Lower lobe of right lung (tissue), 2 donors: ENCODE results near the gene RUNX1. TPM values are rescaled to one million over a fixed set of nuclear protein-coding genes. Genes with fewer than 3 reads are reported as not detected.

ENCODE experiments used
- ATAC-seq, 2 donors: fragments of 200-7000 bp; cut with Tn5 transposase; one replicate each; pipeline ENCODE4 v1.9.1; 2020 to 2022; ENCODE audit warnings: mild to moderate bottlenecking in 2 of 2, moderate library complexity in 2 of 2
- DNase-seq: peaks from one replicate; pipeline ENCODE4 v3.0.0-alpha.2; 2020
- H3K27ac ChIP-seq: fragments of 200-600 bp; one replicate; pipeline ENCODE4 v1.8.0; 2022
- H3K27me3 ChIP-seq: fragments of 200-600 bp; one replicate; pipeline ENCODE4 v1.8.0; 2022; ENCODE audit warnings: low read depth
- H3K36me3 ChIP-seq: fragments of 200-600 bp; one replicate; pipeline ENCODE4 v1.8.0; 2022; ENCODE audit warnings: mild to moderate bottlenecking
- H3K4me1 ChIP-seq: fragments of 200-600 bp; one replicate; pipeline ENCODE4 v1.8.0; 2022
- H3K4me3 ChIP-seq: fragments of 200-600 bp; one replicate; pipeline ENCODE4 v1.8.0; 2022; ENCODE audit warnings: mild to moderate bottlenecking
- H3K9me3 ChIP-seq: fragments of 200-600 bp; one replicate; pipeline ENCODE4 v1.8.0; 2022
- CTCF ChIP-seq: fragments of 200-600 bp; IDR thresholded peaks from one replicate; pipeline ENCODE4 v1.8.0; 2022; ENCODE audit warnings: antibody characterized with exemption, mild to moderate bottlenecking
- intact Hi-C: fragments of 100-400 bp; cut with DNase I; formaldehyde crosslinking; loops from one replicate; pipeline ENCODE4 v1.11.0; 2022
- total RNA-seq: library from RNA; stranded (reverse); fragmentation: NEBNext Ultra II Directional; extraction: Animal tissue kit (Norgen Biotek cat#: 25700); gene quantifications from one replicate; pipeline ENCODE4 v1.2.1, GENCODE V29; 2021
- donor health status: DM: no; HTN: yes; CAD: no; lungs with severe emphysema.

Gene RUNX1
- total RNA-seq, 1 donor from 2014 or later, result 110 TPM

GRCh38 chr21:34841154-34841553, 207.9 kb downstream of the RUNX1 start:
- no peak overlapping the region for H3K27ac ChIP-seq
- peaks cover 34% of the 10 kb centered on the region for H3K36me3 ChIP-seq
- no peak for DNase-seq
- H3K4me1 ChIP-seq, result peaks cover 85% of the 10 kb centered on the region
- no peak for TF ChIP-seq CTCF
- ATAC-seq, result no peak
- H3K4me3 ChIP-seq, result no peak overlapping the region
- no peaks in the 10 kb centered on the region for H3K27me3 ChIP-seq
- H3K9me3 ChIP-seq, result no peaks in the 10 kb centered on the region
- intact Hi-C loops, result no loop called here

DNA sequence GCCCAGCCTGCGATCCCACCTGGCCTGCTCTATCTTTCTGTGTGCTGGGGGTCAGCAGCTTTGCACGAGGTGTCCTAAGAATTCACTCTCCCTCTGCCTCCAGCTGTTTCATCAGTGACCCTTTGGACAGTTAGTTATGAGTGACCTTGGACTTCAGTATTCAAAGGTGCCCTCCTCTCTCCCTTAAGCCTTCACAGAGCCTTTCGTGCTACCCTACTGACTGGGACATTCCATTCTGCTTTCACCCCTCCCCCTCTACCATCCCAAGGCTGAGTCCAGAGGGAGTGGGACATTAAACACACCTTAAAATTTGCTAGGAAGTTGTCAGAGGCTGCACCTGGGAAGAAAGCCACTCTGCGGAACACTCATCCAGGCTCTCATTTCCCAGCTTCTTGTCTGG, 208.4 kb downstream of the RUNX1 start:
- ATAC-seq (no peak), DNase-seq (no peak)
- no peak overlapping the region for H3K27ac ChIP-seq
- no peak overlapping the region for H3K4me3 ChIP-seq
- no peaks in the 10 kb centered on the region for H3K27me3 ChIP-seq
- peaks cover 85% of the 10 kb centered on the region for H3K4me1 ChIP-seq
- intact Hi-C loops, result no loop called here
- no peak for TF ChIP-seq CTCF
- H3K9me3 ChIP-seq, result no peaks in the 10 kb centered on the region
- H3K36me3 ChIP-seq, result peaks cover 34% of the 10 kb centered on the region

GRCh38 chr21:34838956-34839820, 209.9 kb downstream of the RUNX1 start:
- DNase-seq, result no peak
- peaks cover 36% of the 10 kb centered on the region for H3K36me3 ChIP-seq

DNA sequence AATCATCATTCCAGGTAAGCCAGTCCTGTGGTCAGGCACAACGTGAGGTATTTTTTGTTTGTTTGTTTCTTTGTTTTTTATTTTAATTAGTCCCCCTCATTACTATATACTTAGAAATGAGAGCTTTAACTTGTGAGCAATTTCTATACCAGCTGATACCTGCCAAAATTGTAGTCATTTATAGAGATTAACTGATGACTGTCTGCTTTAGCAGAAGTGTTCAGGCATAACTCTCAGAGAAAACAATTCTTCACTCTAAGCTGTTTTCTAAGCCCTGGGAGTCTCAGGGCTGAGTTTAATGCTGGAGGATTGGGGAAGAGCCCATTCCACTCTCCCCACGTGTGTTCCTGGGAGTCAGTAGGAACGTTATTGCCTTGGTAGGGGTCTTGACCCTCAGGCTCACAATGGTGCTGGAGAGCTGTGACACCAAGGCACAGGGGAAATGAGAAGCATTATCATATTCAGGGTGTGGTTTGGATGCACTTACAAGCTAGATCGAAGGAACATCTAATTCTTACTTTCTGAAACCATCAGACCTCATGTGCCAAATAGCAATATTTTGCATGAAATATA, 212.1 kb downstream of the RUNX1 start:
- Histone ChIP-seq H3K36me3 (peaks cover 56% of the 10 kb centered on the region), H3K9me3 (no peaks in the 10 kb centered on the region), H3K4me1 (peaks cover 67% of the 10 kb centered on the region), H3K27me3 (no peaks in the 10 kb centered on the region), H3K4me3 (peak overlapping the region; percentile 36), H3K27ac (peak overlapping the region; percentile 74)
- TF ChIP-seq CTCF, result no peak
- intact Hi-C loops, result no loop called here
- ATAC-seq, result no peak
- DNase-seq, result no peak

More at GRCh38 chr21:34838956-34839820, 209.9 kb downstream of the RUNX1 start:
- Histone ChIP-seq H3K27me3 (no peaks in the 10 kb centered on the region), H3K4me1 (peaks cover 83% of the 10 kb centered on the region), H3K4me3 (no peak overlapping the region), H3K9me3 (no peaks in the 10 kb centered on the region), H3K27ac (peak overlapping the region; percentile 15)
- TF ChIP-seq CTCF, result no peak
- ATAC-seq, result peak in 1 of 2 donors; percentile 9
- intact Hi-C loops, result no loop called here

DNA sequence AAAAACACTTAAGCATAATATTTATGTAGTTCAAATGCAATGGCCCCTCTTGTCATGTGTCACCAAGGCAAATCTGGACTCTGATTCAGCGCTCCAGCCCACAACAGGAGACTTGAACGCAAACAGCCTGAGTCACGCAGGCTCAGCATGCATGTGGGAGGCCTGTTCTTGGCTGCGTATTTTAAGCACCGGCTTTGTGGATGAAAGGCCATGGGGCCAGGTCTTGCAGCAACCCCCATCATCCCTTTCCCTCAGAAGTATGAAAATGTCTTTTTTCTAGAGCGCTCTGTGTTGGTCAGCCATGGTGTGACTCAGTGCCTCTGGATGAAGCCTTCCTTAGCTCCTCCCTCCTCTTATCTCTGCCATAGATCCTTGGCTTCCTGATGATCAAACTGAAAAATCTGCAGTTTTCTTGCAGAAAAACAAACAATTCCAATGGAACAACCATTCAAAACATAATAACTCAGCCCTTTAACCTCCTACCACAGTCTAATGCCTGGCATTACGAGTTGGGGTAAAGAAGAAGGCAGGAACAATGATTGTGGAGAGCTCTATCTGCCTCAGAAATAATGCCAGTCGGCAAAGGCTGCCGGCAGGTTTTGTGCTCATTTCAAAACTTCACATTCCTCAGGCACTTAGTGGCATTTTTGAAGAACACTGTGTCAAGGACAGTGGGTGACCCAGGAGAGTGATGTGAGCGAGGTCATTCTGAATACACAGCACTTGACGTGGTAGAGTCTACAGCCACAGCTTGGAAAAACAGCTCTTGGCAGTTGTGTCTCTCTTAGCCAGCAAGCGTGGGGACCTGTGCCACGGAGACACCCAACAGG, 212.8 kb downstream of the RUNX1 start:
- Histone ChIP-seq H3K27ac (peak overlapping the region; percentile 74), H3K27me3 (no peaks in the 10 kb centered on the region), H3K36me3 (peaks cover 51% of the 10 kb centered on the region), H3K4me3 (peak overlapping the region; percentile 36), H3K4me1 (peaks cover 63% of the 10 kb centered on the region), H3K9me3 (no peaks in the 10 kb centered on the region)
- DNase-seq (peak; percentile 86), ATAC-seq (peak; percentile 87 to 89)
- intact Hi-C loops, result no loop called here
- no peak for TF ChIP-seq CTCF
